Prostate gland (tissue), 1 donor: Measurements from ENCODE around the gene XPO6.

ENCODE experiments used
- POLR2A ChIP-seq: fragments of 450-650 bp; IDR thresholded peaks from one replicate; pipeline ENCODE4 v1.6.1; 2016; ENCODE audit warnings: antibody characterized with exemption, mild to moderate bottlenecking
- POLR2AphosphoS5 ChIP-seq: sonication (generic); formaldehyde crosslinking; IDR thresholded peaks from one replicate; pipeline ENCODE4 v1.6.1; 2017; ENCODE audit warnings: antibody characterized with exemption

DNA sequence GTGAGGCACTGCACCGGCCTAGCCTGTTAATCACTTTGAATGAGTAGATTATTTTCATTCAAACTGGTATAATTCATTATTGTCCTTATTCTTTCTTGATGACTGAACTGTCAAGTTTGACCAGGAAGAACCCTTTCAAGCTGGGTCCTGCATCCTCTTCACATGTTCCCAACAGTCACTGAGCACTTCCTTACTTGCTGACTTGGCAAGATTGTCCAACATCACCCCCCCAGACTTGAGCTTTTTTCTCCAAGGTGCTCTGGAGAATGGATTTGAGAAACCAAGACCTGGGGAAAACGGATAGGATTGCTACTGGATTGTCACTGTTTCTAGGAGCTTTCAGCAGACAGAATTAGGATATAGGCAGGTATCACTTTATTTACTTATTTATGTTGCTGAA is 93.1 kb downstream of the XPO6 start:
- TF ChIP-seq POLR2A (no peak), POLR2AphosphoS5 (no peak)
